H1 (cell line): ENCODE measurements around the gene CMTM1. TPM values are rescaled to one million over a fixed set of nuclear protein-coding genes. Genes with fewer than 3 reads are reported as not detected.

Experiments
- CTCF ChIA-PET: fragments of 300-600 bp; sonication (Branson Sonifier 250); formaldehyde crosslinking; loops from one replicate; lab custom pipeline; 2021; ENCODE audit not compliant: partially characterized antibody; lab: Charles Lee
- POLR2A ChIA-PET: fragments of 300-600 bp; sonication (Branson Sonifier 250); formaldehyde crosslinking; loops from one replicate; lab custom pipeline; 2021; ENCODE audit warnings: inconsistent platforms; ENCODE audit not compliant: partially characterized antibody; lab: Charles Lee
- DNase-seq, 2 experiments: peaks; one replicate each; pipeline versions ENCODE4 v3.0.0 to v3.0.0-alpha.2; 2010 to 2022; ENCODE audit warnings: low spot score in 2 of 2, low read depth in 1 of 2, mixed read lengths in 1 of 2
- FAIRE-seq: peaks from 2 replicates; lab custom pipeline; 2011; peaks lifted over from hg19 to GRCh38; lab: Jason Lieb, UNC
- H2AFZ ChIP-seq: 2 replicates; pipeline ENCODE4 v1.8.1; 2012; ENCODE audit warnings: low read length, inconsistent platforms
- H2AK5ac ChIP-seq: 2 replicates; pipeline ENCODE4 v1.6.1; 2013; ENCODE audit warnings: low read depth, low read length
- H2BK120ac ChIP-seq: replicated peaks from 2 replicates; pipeline ENCODE3; 2013; ENCODE audit warnings: low read depth, low read length, inconsistent platforms
- H2BK12ac ChIP-seq: 2 replicates; pipeline ENCODE4 v1.6.1; 2013; ENCODE audit warnings: low read depth, low read length
- H2BK15ac ChIP-seq: 2 replicates; pipeline ENCODE4 v1.6.1; 2013; ENCODE audit warnings: low read length
- H2BK20ac ChIP-seq: 2 replicates; pipeline ENCODE4 v1.6.1; 2013; ENCODE audit warnings: low read length
- H2BK5ac ChIP-seq: 2 replicates; pipeline ENCODE4 v1.6.1; 2013; ENCODE audit warnings: low read depth, low read length
- H3K14ac ChIP-seq: 2 replicates; pipeline ENCODE4 v1.6.1; 2013; ENCODE audit warnings: inconsistent platforms; ENCODE audit not compliant: insufficient read length
- H3K18ac ChIP-seq: 2 replicates; pipeline ENCODE4 v1.6.1; 2013; ENCODE audit warnings: low read length; ENCODE audit errors: extremely low read depth
- H3K23ac ChIP-seq: 2 replicates; pipeline ENCODE4 v1.6.1; 2013; ENCODE audit warnings: inconsistent platforms; ENCODE audit not compliant: insufficient read length
- H3K23me2 ChIP-seq: 2 replicates; pipeline ENCODE4 v1.6.1; 2013; ENCODE audit warnings: low read depth, low read length
- H3K27ac ChIP-seq: 2 replicates; pipeline ENCODE4 v1.6.1; 2011; ENCODE audit warnings: low read depth, low read length, inconsistent platforms
- H3K27me3 ChIP-seq, 4 experiments: replicated peaks in 1 of 4; 1 replicate in 1 of 4; 2 replicates in 3 of 4; pipeline versions ENCODE4 v1.6.1 to v1.8.1; 2011 to 2013; ENCODE audit warnings: low read length in 3 of 4, mild to moderate bottlenecking in 3 of 4, inconsistent platforms in 2 of 4, mixed read lengths in 2 of 4, moderate library complexity in 1 of 4; ENCODE audit not compliant: control insufficient read depth in 3 of 4, insufficient read depth in 3 of 4; ENCODE audit errors: extremely low read depth in 1 of 4
- H3K36me3 ChIP-seq, 4 experiments: 2 replicates each; pipeline versions ENCODE4 v1.6.1 to v1.8.1; 2011 to 2013; ENCODE audit warnings: mild to moderate bottlenecking in 4 of 4, low read length in 3 of 4, moderate library complexity in 2 of 4, control low read depth in 1 of 4, inconsistent platforms in 1 of 4; ENCODE audit not compliant: insufficient read depth in 4 of 4, control insufficient read depth in 2 of 4
- H3K4ac ChIP-seq: replicated peaks from 2 replicates; pipeline ENCODE3; 2013; ENCODE audit warnings: low read length, low read depth, mixed read lengths, inconsistent platforms; ENCODE audit not compliant: insufficient read length
- H3K4me1 ChIP-seq, 4 experiments: replicated peaks in 1 of 4; 1 replicate in 1 of 4; 2 replicates in 3 of 4; pipeline versions ENCODE4 v1.6.1 to v1.8.1; 2011 to 2013; ENCODE audit warnings: low read length in 3 of 4, inconsistent platforms in 2 of 4, mixed read lengths in 1 of 4; ENCODE audit not compliant: insufficient read depth in 4 of 4, control insufficient read depth in 3 of 4
- H3K4me2 ChIP-seq, 2 experiments: 2 replicates each; pipeline versions ENCODE4 v1.6.1 to v1.8.1; 2011 to 2013; ENCODE audit warnings: low read depth in 2 of 2, low read length in 2 of 2, control low read depth in 1 of 2, inconsistent platforms in 1 of 2, mild to moderate bottlenecking in 1 of 2; ENCODE audit not compliant: insufficient read depth in 1 of 2
- H3K4me3 ChIP-seq, 4 experiments: fragments of 200-600, 300-600 bp in 1 of 4; sonication (generic), shearing (Covaris generic), sonication (Bioruptor Twin) in 1 of 4; 2 replicates each; pipeline versions ENCODE4 v1.5.1 to v1.8.1; 2011 to 2016; ENCODE audit warnings: low read length in 4 of 4, low read depth in 3 of 4, control low read depth in 2 of 4, inconsistent platforms in 2 of 4, mild to moderate bottlenecking in 2 of 4, mixed read lengths in 1 of 4, moderate library complexity in 1 of 4; ENCODE audit not compliant: insufficient read depth in 2 of 4; ENCODE audit errors: extremely low read depth in 1 of 4
- H3K56ac ChIP-seq: replicated peaks from 2 replicates; pipeline ENCODE3; 2013; ENCODE audit warnings: low read depth, mild to moderate bottlenecking, mixed read lengths, low read length, inconsistent platforms; ENCODE audit not compliant: insufficient read length
- H3K79me1 ChIP-seq: 2 replicates; pipeline ENCODE4 v1.6.1; 2013; ENCODE audit warnings: low read depth, low read length, control low read depth
- H3K79me2 ChIP-seq, 2 experiments: 2 replicates each; pipeline versions ENCODE4 v1.6.1 to v1.8.1; 2012 to 2013; ENCODE audit warnings: low read length in 2 of 2, mild to moderate bottlenecking in 2 of 2, inconsistent platforms in 1 of 2; ENCODE audit not compliant: insufficient read depth in 2 of 2, control insufficient read depth in 1 of 2
- H3K9ac ChIP-seq, 4 experiments: replicated peaks in 1 of 4; 1 replicate in 1 of 4; 2 replicates in 3 of 4; pipeline versions ENCODE4 v1.6.1 to v1.8.1; 2011 to 2013; ENCODE audit warnings: low read depth in 3 of 4, low read length in 3 of 4, control low read depth in 2 of 4, mild to moderate bottlenecking in 2 of 4, moderate library complexity in 2 of 4, inconsistent platforms in 1 of 4; ENCODE audit errors: extremely low read depth in 1 of 4
- H3K9me3 ChIP-seq, 2 experiments: 2 replicates each; pipeline versions ENCODE4 v1.6.1 to v1.8.1; 2012 to 2013; ENCODE audit warnings: mild to moderate bottlenecking in 2 of 2, moderate library complexity in 2 of 2, control low read depth in 1 of 2, inconsistent platforms in 1 of 2, low read depth in 1 of 2, low read length in 1 of 2, mixed read lengths in 1 of 2; ENCODE audit not compliant: insufficient read depth in 2 of 2
- H4K20me1 ChIP-seq, 2 experiments: replicated peaks in 1 of 2; 2 replicates each; pipeline versions ENCODE3 to v1.8.1; 2011 to 2013; ENCODE audit warnings: inconsistent platforms in 2 of 2, low read length in 2 of 2, mild to moderate bottlenecking in 1 of 2; ENCODE audit not compliant: insufficient read depth in 2 of 2, control insufficient read depth in 1 of 2
- H4K5ac ChIP-seq: 2 replicates; pipeline ENCODE4 v1.6.1; 2013; ENCODE audit warnings: low read length, low read depth, mixed read lengths, inconsistent platforms; ENCODE audit not compliant: insufficient read length
- H4K8ac ChIP-seq: 2 replicates; pipeline ENCODE4 v1.8.0; 2013; ENCODE audit warnings: mild to moderate bottlenecking, moderate library complexity, low read length, inconsistent platforms; ENCODE audit not compliant: insufficient read depth; ENCODE audit errors: extremely low read depth
- H4K91ac ChIP-seq: replicated peaks from 2 replicates; pipeline ENCODE3; 2013; ENCODE audit warnings: low read length, mixed read lengths, inconsistent platforms; ENCODE audit not compliant: insufficient read length
- CEBPB ChIP-seq: IDR thresholded peaks from 2 replicates; pipeline ENCODE4 v1.6.1; 2012; ENCODE audit warnings: low read depth, low read length
- CHD1 ChIP-seq: IDR thresholded peaks from 2 replicates; pipeline ENCODE4 v1.6.1; 2012; ENCODE audit warnings: low read depth, low read length, improper control_type of control experiment
- CREB1 ChIP-seq: IDR thresholded peaks from 2 replicates; pipeline ENCODE4 v1.6.1; 2012; ENCODE audit warnings: inconsistent platforms
- GABPA ChIP-seq: IDR thresholded peaks from 2 replicates; pipeline ENCODE4 v1.6.1; 2011; ENCODE audit warnings: mild to moderate bottlenecking, low read length, moderate library complexity, borderline replicate concordance; ENCODE audit not compliant: insufficient read depth
- NRF1 ChIP-seq: IDR thresholded peaks from 2 replicates; pipeline ENCODE4 v1.6.1; 2011; ENCODE audit warnings: mild to moderate bottlenecking, low read depth, low read length, improper control_type of control experiment
- POU5F1 ChIP-seq: IDR thresholded peaks from 2 replicates; pipeline ENCODE4 v1.6.1; 2011; ENCODE audit warnings: low read depth, mild to moderate bottlenecking, low read length, moderate library complexity
- SP4 ChIP-seq: IDR thresholded peaks from 2 replicates; pipeline ENCODE4 v1.6.1; 2012; ENCODE audit warnings: low read length, inconsistent platforms
- TCF12 ChIP-seq: IDR thresholded peaks from 2 replicates; pipeline ENCODE4 v1.6.1; 2011; ENCODE audit warnings: low read depth, mild to moderate bottlenecking, low read length
- TEAD4 ChIP-seq: IDR thresholded peaks from 2 replicates; pipeline ENCODE4 v1.6.1; 2012; ENCODE audit warnings: low read depth, low read length, inconsistent platforms, mixed read lengths
- WGBS, 2 experiments: shearing (Covaris generic) in 1 of 2; methylation state at CpG; one replicate each; pipeline versions ENCODE4 v1.1.6 to v1.1.7; 2013 to 2015; ENCODE audit warnings: low lambda C conversion rate in 2 of 2, mixed read lengths in 2 of 2, inconsistent platforms in 1 of 2, low coverage in 1 of 2, missing lambda C conversion rate in 1 of 2; ENCODE audit not compliant: insufficient replicate concordance in 2 of 2, insufficient coverage in 1 of 2, insufficient read length in 1 of 2; ENCODE audit errors: extremely low coverage in 1 of 2, missing lambda C conversion rate in 1 of 2; 5-methylcytosine and 5-hydroxymethylcytosine counted together
- polyA plus RNA-seq, 7 experiments: library from polyadenylated mRNA; depleted of rRNA in 3 of 7; stranded (reverse) in 5 of 7; unstranded in 2 of 7; fragments of >200 nt in 5 of 7; fragments of 200-250 nt in 2 of 7; gene quantifications; 1 replicate in 5 of 7; 2 replicates in 1 of 7; 4 replicates in 1 of 7; pipeline versions ENCODE4 v1.2.1 to v1.2.3, GENCODE V29; 2011 to 2013; ENCODE audit warnings: missing spikeins in 2 of 7, mixed read lengths in 2 of 7
- total RNA-seq: library from RNA; stranded (reverse); fragmentation: NEBNext Ultra II Directional; extraction: Animal tissue kit (Norgen Biotek cat#: 25700); gene quantifications from 2 replicates; pipeline ENCODE4 v1.2.1, GENCODE V29; 2021

CMTM1 gene
- total and polyA plus RNA-seq, 2 of the 8 experiments (the other 6 are each of a cell fraction or from before 2014, with no cell fraction given) = 1.2 to 2.0 TPM

DNA sequence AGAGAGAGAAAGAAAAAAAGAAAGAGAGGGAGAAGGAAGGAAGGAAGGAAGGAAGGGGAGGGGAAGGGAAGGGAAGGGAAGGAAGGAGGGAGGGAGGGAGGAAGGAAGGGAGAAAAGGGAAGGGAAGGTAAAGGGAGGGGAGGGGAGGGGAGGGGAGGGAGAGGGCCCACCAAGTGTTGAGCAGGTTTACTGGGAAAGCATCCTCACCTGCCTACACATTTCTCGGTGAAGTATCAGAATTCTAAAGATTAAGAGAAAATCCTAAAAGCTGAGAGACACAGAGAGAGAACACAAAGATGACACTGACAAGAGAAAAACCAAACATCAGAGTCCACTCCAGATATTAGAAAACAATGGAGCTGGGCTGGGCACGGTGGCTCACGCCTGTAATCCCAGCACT lies 26.0 kb downstream of the CMTM1 start:
- H3K23me2 ChIP-seq = no peaks in the 10 kb centered on the region
- ChIA-PET CTCF (interaction anchor here (0.6 to 0.7 kb wide), 2 partner anchors 84 to 137 kb away, joined by 3 read pairs; no protein-coding TSS in a partner anchor), POLR2A (interaction anchor here (0.6 kb wide), 1 partner anchor 10 kb away, joined by 3 read pairs; no protein-coding TSS in a partner anchor)
- H3K18ac ChIP-seq = no peak overlapping the region
- H3K56ac ChIP-seq = no peak overlapping the region
- H2BK120ac ChIP-seq = no peak overlapping the region
- no peak overlapping the region for H2AFZ ChIP-seq
- no peak overlapping the region for H3K4me3 ChIP-seq
- no peaks in the 10 kb centered on the region for H3K36me3 ChIP-seq
- no peak overlapping the region for H2BK15ac ChIP-seq
- 91% methylated on average over 3 of the region's 3 CpGs; no CpG with 5 or more reads in 1 of the 2 experiments for WGBS, 2 experiments
- no peaks in the 10 kb centered on the region for H3K27me3 ChIP-seq
- no peak overlapping the region for H2BK20ac ChIP-seq
- DNase-seq = no peak
- no peaks in the 10 kb centered on the region for H3K79me1 ChIP-seq
- no peak overlapping the region for H3K27ac ChIP-seq
- H3K4ac ChIP-seq = no peak overlapping the region
- no peak overlapping the region for H3K23ac ChIP-seq
- H4K91ac ChIP-seq = no peak overlapping the region
- TF ChIP-seq TEAD4 (no peak), NRF1 (no peak), CHD1 (no peak), POU5F1 (no peak), SP4 (no peak), GABPA (no peak), CREB1 (no peak), TCF12 (no peak), CEBPB (no peak)
- H2BK12ac ChIP-seq = no peak overlapping the region
- H3K9ac ChIP-seq = no peak overlapping the region
- no peak overlapping the region for H4K8ac ChIP-seq
- no peaks in the 10 kb centered on the region for H3K4me1 ChIP-seq
- H3K4me2 ChIP-seq = no peak overlapping the region
- H3K14ac ChIP-seq = no peak overlapping the region
- H3K79me2 ChIP-seq = no peaks in the 10 kb centered on the region
- FAIRE-seq = no peak
- no peaks in the 10 kb centered on the region for H4K20me1 ChIP-seq
- H2BK5ac ChIP-seq = no peak overlapping the region
- no peak overlapping the region for H4K5ac ChIP-seq
- H3K9me3 ChIP-seq = no peaks in the 10 kb centered on the region
- no peak overlapping the region for H2AK5ac ChIP-seq
